HL-60 (cell line): Measurements from ENCODE around the gene ACAT1.

ENCODE experiments used
- DNase-seq, 2 experiments: peaks; one replicate each; pipeline ENCODE4 v3.0.0-alpha.2; 2010 to 2020; ENCODE audit warnings: low read depth in 1 of 2, low spot score in 1 of 2
- H3K27ac ChIP-seq: fragments of 250-450 bp; sonication (Bioruptor Pico); replicated peaks from 2 replicates; pipeline ENCODE4 v1.5.1; 2020; ENCODE audit warnings: mild to moderate bottlenecking, moderate library complexity
- H3K27me3 ChIP-seq: fragments of 250-450 bp; sonication (Bioruptor Pico); 2 replicates; pipeline ENCODE4 v1.5.1; 2021; ENCODE audit warnings: mild to moderate bottlenecking, moderate library complexity; ENCODE audit not compliant: insufficient read depth, poor library complexity, severe bottlenecking
- H3K4me3 ChIP-seq: replicated peaks from 2 replicates; pipeline ENCODE4 v1.5.1; 2011; ENCODE audit warnings: mild to moderate bottlenecking, control low read depth, low read length; ENCODE audit not compliant: insufficient read depth
- GABPA ChIP-seq: IDR thresholded peaks from 2 replicates; pipeline ENCODE4 v1.6.1; 2012; ENCODE audit warnings: low read depth
- POLR2AphosphoS5 ChIP-seq: IDR thresholded peaks from 2 replicates; pipeline ENCODE4 v1.6.1; 2012; ENCODE audit warnings: low read depth
- REST ChIP-seq: IDR thresholded peaks from 2 replicates; pipeline ENCODE4 v1.6.1; 2012; ENCODE audit warnings: low read depth; ENCODE audit not compliant: insufficient replicate concordance
- SPI1 ChIP-seq: IDR thresholded peaks from 2 replicates; pipeline ENCODE4 v1.6.1; 2012; ENCODE audit warnings: low read depth, mild to moderate bottlenecking, borderline replicate concordance
- long read RNA-seq: library from polyadenylated mRNA; unstranded; transcript quantifications from one replicate; pipeline ENCODE4 v2.0.0, GENCODE V29; 2020
- TF ChIP-seq, protein P1 (sequence below): IDR thresholded peaks from one replicate; pipeline ENCODE4 v1.5.1; 2011; ENCODE audit warnings: low read length, control low read depth, inconsistent platforms; ENCODE audit not compliant: insufficient read depth

The ACAT1 gene
- long read RNA-seq, transcript ACAT1-201 (12 exons, 1,761 nt): major isoform, 829 of 881 reads
- long read RNA-seq, partial matches to known transcripts: 15 of 881 reads
- long read RNA-seq, other reads (novel, unspliced or antisense): 37 of 881 reads

- Histone ChIP-seq H3K4me3 (peak within 1 kb of the TSS; percentile 91), H3K27me3 (no peaks in the 10 kb centered on the region), H3K27ac (peak within 1 kb of the TSS; percentile 78)
- TF ChIP-seq REST: no peak
- no peak for TF ChIP-seq SPI1
- TF ChIP-seq GABPA: no peak
- TF ChIP-seq, protein P1, sequence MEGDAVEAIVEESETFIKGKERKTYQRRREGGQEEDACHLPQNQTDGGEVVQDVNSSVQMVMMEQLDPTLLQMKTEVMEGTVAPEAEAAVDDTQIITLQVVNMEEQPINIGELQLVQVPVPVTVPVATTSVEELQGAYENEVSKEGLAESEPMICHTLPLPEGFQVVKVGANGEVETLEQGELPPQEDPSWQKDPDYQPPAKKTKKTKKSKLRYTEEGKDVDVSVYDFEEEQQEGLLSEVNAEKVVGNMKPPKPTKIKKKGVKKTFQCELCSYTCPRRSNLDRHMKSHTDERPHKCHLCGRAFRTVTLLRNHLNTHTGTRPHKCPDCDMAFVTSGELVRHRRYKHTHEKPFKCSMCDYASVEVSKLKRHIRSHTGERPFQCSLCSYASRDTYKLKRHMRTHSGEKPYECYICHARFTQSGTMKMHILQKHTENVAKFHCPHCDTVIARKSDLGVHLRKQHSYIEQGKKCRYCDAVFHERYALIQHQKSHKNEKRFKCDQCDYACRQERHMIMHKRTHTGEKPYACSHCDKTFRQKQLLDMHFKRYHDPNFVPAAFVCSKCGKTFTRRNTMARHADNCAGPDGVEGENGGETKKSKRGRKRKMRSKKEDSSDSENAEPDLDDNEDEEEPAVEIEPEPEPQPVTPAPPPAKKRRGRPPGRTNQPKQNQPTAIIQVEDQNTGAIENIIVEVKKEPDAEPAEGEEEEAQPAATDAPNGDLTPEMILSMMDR: no peak
- TF ChIP-seq POLR2AphosphoS5: peak; percentile 73
- peak; percentile 73 to 96 for DNase-seq
Measured at GRCh38 chr11:108121274-108122155, at the start of gene ACAT1. Gene ACAT1 (plus strand): TSS chr11:108121567. CDS start chr11:108121607, 40 bp downstream.

DNA sequence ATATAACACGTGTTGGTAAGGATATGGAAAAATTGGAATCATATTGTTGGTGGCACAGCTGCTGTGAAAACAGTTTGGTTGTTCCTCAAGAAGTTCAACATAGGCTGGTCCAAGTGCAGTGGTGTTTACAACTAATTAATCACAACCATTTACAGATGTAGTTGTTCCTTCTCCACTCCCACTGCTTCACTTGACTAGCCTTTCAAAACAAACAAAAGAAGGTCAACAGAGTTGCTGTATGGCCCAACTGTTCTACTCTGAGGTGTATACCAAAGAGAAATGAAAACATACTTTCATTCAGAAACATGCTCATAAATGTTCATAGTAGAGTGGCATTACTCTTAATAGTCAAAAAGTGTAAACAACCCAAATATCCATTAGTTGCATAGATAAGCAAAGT lies 36.6 kb upstream of the ACAT1 start:
- Histone ChIP-seq H3K4me3 (no peak overlapping the region), H3K27me3 (no peaks in the 10 kb centered on the region), H3K27ac (no peak overlapping the region)
- no peak for DNase-seq
- TF ChIP-seq SPI1: no peak
- TF ChIP-seq, protein P1: no peak
- no peak for TF ChIP-seq POLR2AphosphoS5
- no peak for TF ChIP-seq GABPA
- no peak for TF ChIP-seq REST

GRCh38 chr11:108085672-108086071 lies 35.7 kb upstream of the ACAT1 start:
- no peaks in the 10 kb centered on the region for H3K27me3 ChIP-seq
- TF ChIP-seq GABPA (no peak), REST (no peak), SPI1 (no peak), POLR2AphosphoS5 (no peak)
- TF ChIP-seq, protein P1: no peak
- DNase-seq: no peak

More at GRCh38 chr11:108085672-108086071, 35.7 kb upstream of the ACAT1 start:
- H3K27ac ChIP-seq: no peak overlapping the region
- H3K4me3 ChIP-seq: no peak overlapping the region
